Measurements from ENCODE around the gene TMUB2. TPM values are rescaled to one million over a fixed set of nuclear protein-coding genes. Genes with fewer than 3 reads are reported as not detected.

The TMUB2 gene
- total and polyA plus RNA-seq, 9 of the 15 experiments (the other 6 are each of a cell fraction or from before 2014, with no cell fraction given) = 4.1 to 29.8 (median 16.3) TPM

DNA sequence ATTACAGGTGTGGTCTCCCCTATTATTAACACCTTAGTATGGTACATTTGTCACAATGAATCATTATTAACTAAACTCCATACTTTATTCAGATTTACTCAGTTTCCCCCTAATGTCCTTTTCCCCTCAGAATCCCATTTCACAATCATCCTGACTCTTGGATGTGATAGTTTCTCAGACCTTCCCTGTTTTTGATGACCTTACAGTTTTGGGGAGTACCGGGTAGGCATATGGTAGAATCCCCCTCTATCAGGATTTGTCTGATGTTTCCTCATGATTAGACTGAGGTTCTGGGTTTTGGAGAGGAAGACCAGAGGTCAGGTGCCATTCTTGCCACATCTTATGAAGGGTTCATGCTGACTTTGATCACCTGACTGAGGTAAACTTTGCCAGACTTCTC is 22.3 kb upstream of the TMUB2 start:
- in situ Hi-C loops (cut with MboI) (no loop called here), intact Hi-C loops (cut with micrococcal nuclease) (loop anchor here (10.0 kb wide), 1 partner anchor 150 kb away; the partner anchor contains the start of gene TMEM101)
- ATAC-seq (no peak), FAIRE-seq (no peak), DNase-seq (ENCODE audit: extremely low read depth in 1 of 4, low spot score in 3 of 4) (no peak)
- no peaks in the 10 kb centered on the region for H4K20me1 ChIP-seq (replicated peaks; ENCODE audit: control insufficient read depth, insufficient read depth, low read length)
- no peak overlapping the region for H3K4me3 ChIP-seq
- H3K27me3 ChIP-seq (ENCODE audit: control insufficient read depth in 2 of 2, insufficient read depth in 2 of 2, low read length in 2 of 2) = no peaks in the 10 kb centered on the region
- peak; percentile 75 for TF ChIP-seq ZNF316 (IDR thresholded peaks at IDR 0.05)
- no peak for TF ChIP-seq FOXP1 (CRISPR knock-in tag; IDR thresholded peaks at IDR 0.05)
- no peaks in the 10 kb centered on the region for H3K79me2 ChIP-seq (ENCODE audit: control insufficient read depth, insufficient read depth, low read length)
- TSS peak; percentile 43 for BruUV-seq (replicated peaks)
- H3K4me1 ChIP-seq (replicated peaks in 1 of 2; ENCODE audit: control insufficient read depth in 2 of 2, insufficient read depth in 2 of 2, low read length in 2 of 2) = peaks cover 18 to 24% of the 10 kb centered on the region in 2 experiments; a peak in 4 of 5 replicates
- peaks cover 20% of the 10 kb centered on the region; the same call in 2 of the 3 replicates for H3K36me3 ChIP-seq (ENCODE audit: control insufficient read depth, insufficient read depth, low read length)
- 70% methylated on average over 1 of the region's 1 CpG for WGBS (ENCODE audit: insufficient coverage, low coverage, missing lambda C conversion rate)
- H3K9me1 ChIP-seq (ENCODE audit: control insufficient read depth, insufficient read depth, low read length) = no peaks in the 10 kb centered on the region
- H2AFZ ChIP-seq (ENCODE audit: low read depth, low read length) = no peak overlapping the region
- H3K27ac ChIP-seq (ENCODE audit: extremely low read depth, low read depth, low read length) = no peak overlapping the region
- CTCF ChIA-PET (ENCODE audit: low intra/inter-chr PET ratio) = no interaction called here
- no peaks in the 10 kb centered on the region for H3K9me3 ChIP-seq (replicated peaks; ENCODE audit: control insufficient read depth, insufficient read depth, low read depth, low read length)
- POLR2A ChIA-PET = interaction anchor here (1.0 kb wide), 1 partner anchor 13 kb away, joined by 3 read pairs; no protein-coding TSS in a partner anchor
- no peak overlapping the region for H3K9ac ChIP-seq (ENCODE audit: insufficient read depth in 1 of 2, low read depth in 2 of 2, low read length in 2 of 2)
- no peak overlapping the region for H3K4me2 ChIP-seq (ENCODE audit: insufficient read depth, low read length)

GRCh38 chr17:44167181-44167861 is 19.5 kb upstream of the TMUB2 start:
- no peak for FAIRE-seq
- ChIA-PET CTCF (ENCODE audit: low intra/inter-chr PET ratio) (interaction anchor here (0.5 kb wide), 1 partner anchor 26 kb away, joined by 4 read pairs; no protein-coding TSS in a partner anchor), POLR2A (interaction anchor here (0.6 to 3.0 kb wide), 9 partner anchors 9 to 286 kb away, joined by 3 to 14 read pairs (median 5); partner anchors contain the start of gene TMUB2)
- no TSS peak for BruUV-seq (replicated peaks)
- peak overlapping the region in 1 of 2 experiments; percentile 67; a peak in 2 of 4 replicates for H3K9ac ChIP-seq (ENCODE audit: insufficient read depth in 1 of 2, low read depth in 2 of 2, low read length in 2 of 2)
- no peak overlapping the region for H3K4me2 ChIP-seq (ENCODE audit: insufficient read depth, low read length)
- H3K4me1 ChIP-seq (replicated peaks in 1 of 2; ENCODE audit: control insufficient read depth in 2 of 2, insufficient read depth in 2 of 2, low read length in 2 of 2) = peaks cover 13 to 26% of the 10 kb centered on the region in 2 experiments; a peak in 4 of 5 replicates
- H3K27me3 ChIP-seq (ENCODE audit: control insufficient read depth in 2 of 2, insufficient read depth in 2 of 2, low read length in 2 of 2) = no peaks in the 10 kb centered on the region
- H3K4me3 ChIP-seq = no peak overlapping the region
- in situ Hi-C loops (cut with MboI) = no loop called here
- H3K9me3 ChIP-seq (replicated peaks; ENCODE audit: control insufficient read depth, insufficient read depth, low read depth, low read length) = no peaks in the 10 kb centered on the region
- no peak for TF ChIP-seq FOSL1 (tag; conservative IDR thresholded peaks at IDR 0.05)
- TF ChIP-seq MXI1 (IDR thresholded peaks at IDR 0.05; ENCODE audit: low read depth, low read length) = no peak
- TF ChIP-seq CCAR2 (IDR thresholded peaks at IDR 0.05; ENCODE audit: low read depth, low read length) = no peak
- no peak for TF ChIP-seq ETV6 (IDR thresholded peaks at IDR 0.05; ENCODE audit: borderline replicate concordance in 1 of 2, low read depth in 2 of 2, low read length in 1 of 2)
- no peak for TF ChIP-seq ETV6 (CRISPR knock-in tag; IDR thresholded peaks at IDR 0.05; ENCODE audit: borderline replicate concordance)
- TF ChIP-seq POLR2G (IDR thresholded peaks at IDR 0.05; ENCODE audit: low read depth, low read length) = peak; percentile 35
- no peaks in the 10 kb centered on the region for H3K79me2 ChIP-seq (ENCODE audit: control insufficient read depth, insufficient read depth, low read length)
- H3K27ac ChIP-seq (ENCODE audit: extremely low read depth, low read depth, low read length) = no peak overlapping the region
- H3K36me3 ChIP-seq (ENCODE audit: control insufficient read depth, insufficient read depth, low read length) = peaks cover 4% of the 10 kb centered on the region; the same call in 1 of the 3 replicates
- no peaks in the 10 kb centered on the region for H3K9me1 ChIP-seq (ENCODE audit: control insufficient read depth, insufficient read depth, low read length)
- H2AFZ ChIP-seq (ENCODE audit: low read depth, low read length) = no peak overlapping the region
- intact Hi-C loops (cut with micrococcal nuclease) = loop anchor here (5.0 to 10.0 kb wide), 2 partner anchors 153 to 225 kb away; partner anchors contain the start of genes PPY and TMEM101
- WGBS (ENCODE audit: insufficient coverage, low coverage, missing lambda C conversion rate) = 75% methylated on average over 7 of the region's 7 CpGs
- no peaks in the 10 kb centered on the region for H4K20me1 ChIP-seq (replicated peaks; ENCODE audit: control insufficient read depth, insufficient read depth, low read length)
- no peak for DNase-seq (ENCODE audit: extremely low read depth in 1 of 4, low spot score in 3 of 4)
- ATAC-seq = no peak

All from K562 (cell line).